Neuron (in vitro differentiated cells): Measurements from ENCODE around the gene PLEKHA8.

Experiments
- H2AFZ ChIP-seq: one replicate; pipeline ENCODE4 v1.6.1; 2013; ENCODE audit warnings: low read depth, mild to moderate bottlenecking, inconsistent platforms, low read length, moderate library complexity
- H3K27me3 ChIP-seq: one replicate; pipeline ENCODE4 v1.6.1; 2013; ENCODE audit warnings: low read length; ENCODE audit not compliant: insufficient read depth
- H3K36me3 ChIP-seq: one replicate; pipeline ENCODE4 v1.6.1; 2013; ENCODE audit warnings: low read length; ENCODE audit not compliant: insufficient read depth
- H3K4me1 ChIP-seq: one replicate; pipeline ENCODE4 v1.6.1; 2013; ENCODE audit warnings: low read length; ENCODE audit not compliant: insufficient read depth
- H3K4me3 ChIP-seq: 2 replicates; pipeline ENCODE4 v1.5.1; 2013; ENCODE audit warnings: mild to moderate bottlenecking, low read length, moderate library complexity
- H3K9me3 ChIP-seq: one replicate; pipeline ENCODE4 v1.6.1; 2013; ENCODE audit warnings: low read length

Gene PLEKHA8

GRCh38 chr7:30177965-30178364 lies 149.8 kb downstream of the PLEKHA8 start:
- no peaks in the 10 kb centered on the region for H3K27me3 ChIP-seq
- H2AFZ ChIP-seq = no peak overlapping the region
- H3K36me3 ChIP-seq = no peaks in the 10 kb centered on the region
- H3K9me3 ChIP-seq = no peaks in the 10 kb centered on the region
- no peak overlapping the region for H3K4me3 ChIP-seq
- H3K4me1 ChIP-seq = peaks cover 5% of the 10 kb centered on the region

- no peaks in the 10 kb centered on the region for H3K27me3 ChIP-seq
- H3K4me1 ChIP-seq = no peaks in the 10 kb centered on the region
- no peaks in the 10 kb centered on the region for H3K9me3 ChIP-seq
- H2AFZ ChIP-seq = no peak overlapping the region
- H3K36me3 ChIP-seq = no peaks in the 10 kb centered on the region
- H3K4me3 ChIP-seq = no peak overlapping the region
Measured at GRCh38 chr7:30178748-30179436, 150.7 kb downstream of the PLEKHA8 start.
